ENCODE measurements around the gene RET. TPM values are rescaled to one million over a fixed set of nuclear protein-coding genes. Genes with fewer than 3 reads are reported as not detected.

The RET gene
- polyA plus RNA-seq, 3 donors: 0.08 to 0.39 (median 0.14) TPM

DNA sequence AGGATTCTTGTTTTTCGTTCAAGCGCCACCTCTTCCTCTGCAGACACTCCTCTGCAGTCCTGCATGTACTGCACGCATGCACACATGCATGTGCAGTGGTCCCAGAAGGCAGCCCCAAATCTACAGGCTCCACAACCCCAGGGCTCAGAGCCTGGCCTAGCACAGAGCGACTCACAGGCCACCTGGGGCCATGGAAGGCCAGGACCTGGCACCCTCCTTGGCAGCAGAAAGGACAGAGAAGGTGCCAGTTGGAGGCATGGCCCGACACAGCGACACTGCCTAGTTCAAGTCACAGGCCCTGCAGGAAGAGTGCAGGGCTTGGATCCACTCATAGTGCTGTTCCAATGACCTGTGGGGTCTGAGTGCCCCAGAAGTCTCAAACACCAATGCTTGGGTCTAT lies 48.7 kb upstream of the RET start:
- DNase-seq: no peak
- H3K9me3 Mint-ChIP-seq: peaks cover 7 to 25% (median 20%) of the 10 kb centered on the region in 7 donors
- 96% methylated on average over 6 of the region's 6 CpGs for WGBS (ENCODE audit: insufficient coverage)
- Histone ChIP-seq H3K79me2 (ENCODE audit: insufficient read depth, low read length) (no peaks in the 10 kb centered on the region), H3K9me3 (replicated peaks in 1 of 2; ENCODE audit: control insufficient read depth in 1 of 2, insufficient read depth in 1 of 2, low read length in 2 of 2) (peaks cover 13 to 15% of the 10 kb centered on the region in 2 donors), H2AFZ (ENCODE audit: insufficient read depth, low read depth, low read length, poor library complexity, severe bottlenecking) (no peak overlapping the region), H3K4me3 (replicated peaks in 1 of 3; ENCODE audit: low read depth in 2 of 3, low read length in 3 of 3) (no peak overlapping the region), H3K36me3 (replicated peaks in 1 of 2; ENCODE audit: control insufficient read depth in 1 of 2, insufficient read depth in 2 of 2, low read length in 2 of 2) (no peaks in the 10 kb centered on the region), H3K27me3 (ENCODE audit: control insufficient read depth in 2 of 2, insufficient read depth in 2 of 2, low read length in 2 of 2) (no peaks in the 10 kb centered on the region), H3K4me2 (replicated peaks; ENCODE audit: extremely low read depth, low read length, poor library complexity, severe bottlenecking) (no peak overlapping the region), H3K27ac (ENCODE audit: low read depth in 1 of 2, low read length in 2 of 2) (no peak overlapping the region), H4K20me1 (ENCODE audit: insufficient read depth, low read length) (no peaks in the 10 kb centered on the region), H3K9ac (ENCODE audit: insufficient read depth, low read length, poor library complexity, severe bottlenecking) (no peak overlapping the region), H3K4me1 (ENCODE audit: control insufficient read depth in 1 of 2, insufficient read depth in 2 of 2, low read length in 2 of 2) (no peaks in the 10 kb centered on the region)
- no peaks in the 10 kb centered on the region for H3K36me3 Mint-ChIP-seq
- H3K4me3 Mint-ChIP-seq: no peak overlapping the region
- H3K4me1 Mint-ChIP-seq: peaks cover 6% of the 10 kb centered on the region
- H3K27ac Mint-ChIP-seq: peak overlapping the region in 1 of 7 donors; percentile 70
- TF ChIP-seq, protein P1, sequence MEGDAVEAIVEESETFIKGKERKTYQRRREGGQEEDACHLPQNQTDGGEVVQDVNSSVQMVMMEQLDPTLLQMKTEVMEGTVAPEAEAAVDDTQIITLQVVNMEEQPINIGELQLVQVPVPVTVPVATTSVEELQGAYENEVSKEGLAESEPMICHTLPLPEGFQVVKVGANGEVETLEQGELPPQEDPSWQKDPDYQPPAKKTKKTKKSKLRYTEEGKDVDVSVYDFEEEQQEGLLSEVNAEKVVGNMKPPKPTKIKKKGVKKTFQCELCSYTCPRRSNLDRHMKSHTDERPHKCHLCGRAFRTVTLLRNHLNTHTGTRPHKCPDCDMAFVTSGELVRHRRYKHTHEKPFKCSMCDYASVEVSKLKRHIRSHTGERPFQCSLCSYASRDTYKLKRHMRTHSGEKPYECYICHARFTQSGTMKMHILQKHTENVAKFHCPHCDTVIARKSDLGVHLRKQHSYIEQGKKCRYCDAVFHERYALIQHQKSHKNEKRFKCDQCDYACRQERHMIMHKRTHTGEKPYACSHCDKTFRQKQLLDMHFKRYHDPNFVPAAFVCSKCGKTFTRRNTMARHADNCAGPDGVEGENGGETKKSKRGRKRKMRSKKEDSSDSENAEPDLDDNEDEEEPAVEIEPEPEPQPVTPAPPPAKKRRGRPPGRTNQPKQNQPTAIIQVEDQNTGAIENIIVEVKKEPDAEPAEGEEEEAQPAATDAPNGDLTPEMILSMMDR (IDR thresholded peaks at IDR 0.05): no peak
- intact Hi-C loops (cut with micrococcal nuclease): no loop called here
- peaks cover 0 to 3% (median 1%) of the 10 kb centered on the region in 3 donors for H3K27me3 Mint-ChIP-seq (ENCODE audit: low read depth in 3 of 3)

DNA sequence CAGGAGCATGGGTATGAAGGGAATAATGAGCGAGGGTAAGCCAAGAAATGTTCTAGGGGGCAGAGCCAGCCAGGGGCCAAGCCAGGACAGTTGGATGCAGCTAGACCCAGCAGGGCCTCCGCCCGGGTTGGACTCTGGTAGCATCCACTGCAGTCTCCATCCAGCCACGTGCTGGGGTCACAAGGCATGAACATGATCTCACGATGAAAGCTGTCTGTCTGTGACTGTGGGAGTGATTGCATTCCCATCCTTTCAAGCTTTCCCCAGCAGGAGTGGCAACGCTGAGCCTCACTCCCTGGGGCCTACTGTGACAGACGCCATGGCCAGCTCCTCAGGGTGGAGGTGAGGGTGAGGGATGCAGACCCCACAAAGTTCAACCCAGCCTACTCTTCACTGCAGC lies 47.8 kb upstream of the RET start:
- WGBS (ENCODE audit: insufficient coverage): 95% methylated on average over 3 of the region's 7 CpGs
- Histone ChIP-seq H4K20me1 (ENCODE audit: insufficient read depth, low read length) (no peaks in the 10 kb centered on the region), H3K79me2 (ENCODE audit: insufficient read depth, low read length) (no peaks in the 10 kb centered on the region), H3K9ac (ENCODE audit: insufficient read depth, low read length, poor library complexity, severe bottlenecking) (no peak overlapping the region), H3K27me3 (ENCODE audit: control insufficient read depth in 2 of 2, insufficient read depth in 2 of 2, low read length in 2 of 2) (no peaks in the 10 kb centered on the region), H3K4me2 (replicated peaks; ENCODE audit: extremely low read depth, low read length, poor library complexity, severe bottlenecking) (no peak overlapping the region), H3K4me3 (replicated peaks in 1 of 3; ENCODE audit: low read depth in 2 of 3, low read length in 3 of 3) (no peak overlapping the region), H3K9me3 (replicated peaks in 1 of 2; ENCODE audit: control insufficient read depth in 1 of 2, insufficient read depth in 1 of 2, low read length in 2 of 2) (peaks cover 13 to 17% of the 10 kb centered on the region in 2 donors), H2AFZ (ENCODE audit: insufficient read depth, low read depth, low read length, poor library complexity, severe bottlenecking) (no peak overlapping the region), H3K4me1 (ENCODE audit: control insufficient read depth in 1 of 2, insufficient read depth in 2 of 2, low read length in 2 of 2) (no peaks in the 10 kb centered on the region), H3K27ac (ENCODE audit: low read depth in 1 of 2, low read length in 2 of 2) (no peak overlapping the region), H3K36me3 (replicated peaks in 1 of 2; ENCODE audit: control insufficient read depth in 1 of 2, insufficient read depth in 2 of 2, low read length in 2 of 2) (no peaks in the 10 kb centered on the region)
- Mint-ChIP-seq H3K4me3 (no peak overlapping the region), H3K9me3 (peaks cover 7 to 29% (median 21%) of the 10 kb centered on the region in 7 donors), H3K27ac (no peak overlapping the region), H3K4me1 (peaks cover 6% of the 10 kb centered on the region), H3K36me3 (no peaks in the 10 kb centered on the region), H3K27me3 (ENCODE audit: low read depth in 3 of 3) (peaks cover 0 to 3% (median 1%) of the 10 kb centered on the region in 3 donors)
- intact Hi-C loops (cut with micrococcal nuclease): no loop called here
- no peak for DNase-seq
- TF ChIP-seq, protein P1 (IDR thresholded peaks at IDR 0.05): no peak

All from CD14-positive monocyte (primary cell).